ENCODE measurements around the gene PACRG.

The PACRG gene

DNA sequence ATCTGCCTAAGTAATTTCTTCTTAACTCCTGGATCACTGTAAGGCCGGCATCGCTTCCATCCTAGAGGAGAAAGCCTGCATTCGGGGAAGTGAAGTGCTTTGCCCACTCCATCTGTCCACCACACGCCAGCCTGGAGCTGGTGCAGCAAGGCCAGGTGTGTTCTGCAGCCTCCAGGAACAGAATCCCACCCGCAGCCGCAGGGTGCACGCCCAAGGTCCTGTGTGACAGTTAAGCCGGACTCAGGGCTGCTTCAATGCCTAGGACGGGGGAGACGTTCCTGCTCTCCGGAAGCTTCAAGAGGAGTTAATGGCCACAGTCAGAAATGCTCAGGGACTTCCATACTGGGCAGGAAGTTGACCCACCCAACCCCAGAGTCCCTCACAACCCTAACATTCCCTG is 600.6 kb downstream of the PACRG start:
- TF ChIP-seq, protein P1, sequence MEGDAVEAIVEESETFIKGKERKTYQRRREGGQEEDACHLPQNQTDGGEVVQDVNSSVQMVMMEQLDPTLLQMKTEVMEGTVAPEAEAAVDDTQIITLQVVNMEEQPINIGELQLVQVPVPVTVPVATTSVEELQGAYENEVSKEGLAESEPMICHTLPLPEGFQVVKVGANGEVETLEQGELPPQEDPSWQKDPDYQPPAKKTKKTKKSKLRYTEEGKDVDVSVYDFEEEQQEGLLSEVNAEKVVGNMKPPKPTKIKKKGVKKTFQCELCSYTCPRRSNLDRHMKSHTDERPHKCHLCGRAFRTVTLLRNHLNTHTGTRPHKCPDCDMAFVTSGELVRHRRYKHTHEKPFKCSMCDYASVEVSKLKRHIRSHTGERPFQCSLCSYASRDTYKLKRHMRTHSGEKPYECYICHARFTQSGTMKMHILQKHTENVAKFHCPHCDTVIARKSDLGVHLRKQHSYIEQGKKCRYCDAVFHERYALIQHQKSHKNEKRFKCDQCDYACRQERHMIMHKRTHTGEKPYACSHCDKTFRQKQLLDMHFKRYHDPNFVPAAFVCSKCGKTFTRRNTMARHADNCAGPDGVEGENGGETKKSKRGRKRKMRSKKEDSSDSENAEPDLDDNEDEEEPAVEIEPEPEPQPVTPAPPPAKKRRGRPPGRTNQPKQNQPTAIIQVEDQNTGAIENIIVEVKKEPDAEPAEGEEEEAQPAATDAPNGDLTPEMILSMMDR (IDR thresholded peaks at IDR 0.05; ENCODE audit: insufficient read depth, low read length, missing control alignments): no peak
- ChIA-PET CTCF (interaction anchor here (1.1 to 1.3 kb wide), 2 partner anchors 11 to 17 kb away, joined by 3 read pairs; no protein-coding TSS in a partner anchor), POLR2A (no interaction called here)
- no peak for DNase-seq (ENCODE audit: low read depth, low spot score)
- no peak overlapping the region for H3K4me3 ChIP-seq (ENCODE audit: low read depth, low read length)

DNA sequence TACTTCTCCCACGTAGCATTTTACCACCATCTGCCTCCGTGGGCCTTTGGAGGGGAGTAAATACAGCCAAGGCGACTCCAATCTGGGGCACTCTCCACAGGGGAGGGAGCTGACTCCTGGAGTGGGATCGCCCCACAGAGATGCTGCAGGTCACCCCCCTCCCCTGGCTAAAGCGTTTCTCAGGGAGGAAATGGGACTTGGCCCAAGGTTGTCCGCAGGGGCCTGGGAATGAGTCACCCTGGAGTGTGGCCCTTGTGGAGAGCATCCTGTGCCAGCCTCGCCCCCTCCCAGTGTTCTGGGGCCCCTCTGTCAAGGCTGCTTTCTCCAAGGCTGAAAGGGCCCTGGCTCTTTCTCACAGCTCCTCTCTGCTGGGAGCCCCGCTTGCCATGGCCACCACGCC is 602.2 kb downstream of the PACRG start:
- CTCF ChIA-PET: no interaction called here
- no peak for DNase-seq (ENCODE audit: low read depth, low spot score)
- no peak overlapping the region for H3K4me3 ChIP-seq (ENCODE audit: low read depth, low read length)
- POLR2A ChIA-PET: no interaction called here
- TF ChIP-seq, protein P1 (IDR thresholded peaks at IDR 0.05; ENCODE audit: insufficient read depth, low read length, missing control alignments): no peak

DNA sequence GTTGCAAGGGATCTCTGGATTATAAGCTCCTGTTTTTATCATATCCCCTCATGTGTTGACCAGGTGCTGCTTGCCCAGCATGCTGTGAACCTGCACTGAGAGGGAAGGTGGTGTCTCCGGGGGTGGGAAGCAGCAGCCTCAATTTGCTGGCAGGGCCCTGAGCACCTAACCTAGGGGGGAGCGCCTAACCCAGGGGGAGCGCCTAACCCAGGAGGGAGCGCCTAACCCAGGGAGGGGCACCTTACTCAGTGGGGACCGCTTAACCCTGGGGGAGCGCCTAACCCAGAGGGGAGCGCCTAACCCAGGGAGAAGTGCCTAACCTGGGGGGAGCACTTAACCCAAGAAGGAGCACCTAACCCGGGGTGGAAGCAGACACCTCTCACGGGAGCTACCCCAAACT is 603.5 kb downstream of the PACRG start:
- H3K4me3 ChIP-seq (ENCODE audit: low read depth, low read length): no peak overlapping the region
- TF ChIP-seq, protein P1 (IDR thresholded peaks at IDR 0.05; ENCODE audit: insufficient read depth, low read length, missing control alignments): no peak
- no peak for DNase-seq (ENCODE audit: low read depth, low spot score)
- CTCF ChIA-PET: no interaction called here
- POLR2A ChIA-PET: no interaction called here

DNA sequence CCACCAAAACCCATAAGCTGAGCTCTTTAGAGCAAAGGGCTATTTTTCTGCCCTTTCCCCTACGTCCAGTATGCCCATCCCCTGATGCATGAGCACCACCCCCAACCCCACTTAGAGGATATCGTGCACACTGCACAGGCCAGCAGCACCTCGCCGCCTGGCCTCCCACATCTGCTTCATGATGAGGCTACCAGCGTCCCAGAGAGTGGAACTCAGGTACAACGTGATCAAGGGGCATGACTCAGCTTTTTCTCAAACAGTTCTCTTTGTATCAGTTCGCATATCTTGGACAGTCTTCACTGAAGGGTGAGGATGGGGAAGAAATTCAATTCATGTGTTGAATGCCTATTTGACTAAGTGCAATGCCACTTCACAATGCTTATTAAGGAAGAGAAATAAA is 604.8 kb downstream of the PACRG start:
- TF ChIP-seq, protein P1 (IDR thresholded peaks at IDR 0.05; ENCODE audit: insufficient read depth, low read length, missing control alignments): no peak
- DNase-seq (ENCODE audit: low read depth, low spot score): no peak
- POLR2A ChIA-PET: no interaction called here
- no peak overlapping the region for H3K4me3 ChIP-seq (ENCODE audit: low read depth, low read length)
- CTCF ChIA-PET: no interaction called here

DNA sequence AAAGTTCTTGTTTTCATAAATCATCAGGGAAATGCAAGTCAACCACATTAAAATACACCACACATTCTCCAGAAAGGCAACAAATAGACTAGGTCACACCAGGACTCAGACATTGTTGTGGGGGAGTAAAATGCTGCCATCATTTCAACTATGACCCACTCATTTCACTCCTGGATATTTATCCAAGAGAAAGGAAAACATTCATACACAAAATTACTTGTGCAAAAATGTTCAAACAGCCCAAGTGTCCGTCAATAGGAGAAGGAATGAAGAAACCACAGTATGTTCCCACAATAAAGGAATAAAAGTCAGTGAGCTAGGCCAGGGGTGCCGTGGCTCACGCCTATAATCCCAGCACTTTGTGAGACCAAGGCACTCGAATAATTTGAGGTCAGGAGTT is 605.3 kb downstream of the PACRG start:
- no peak for DNase-seq (ENCODE audit: low read depth, low spot score)

DNA sequence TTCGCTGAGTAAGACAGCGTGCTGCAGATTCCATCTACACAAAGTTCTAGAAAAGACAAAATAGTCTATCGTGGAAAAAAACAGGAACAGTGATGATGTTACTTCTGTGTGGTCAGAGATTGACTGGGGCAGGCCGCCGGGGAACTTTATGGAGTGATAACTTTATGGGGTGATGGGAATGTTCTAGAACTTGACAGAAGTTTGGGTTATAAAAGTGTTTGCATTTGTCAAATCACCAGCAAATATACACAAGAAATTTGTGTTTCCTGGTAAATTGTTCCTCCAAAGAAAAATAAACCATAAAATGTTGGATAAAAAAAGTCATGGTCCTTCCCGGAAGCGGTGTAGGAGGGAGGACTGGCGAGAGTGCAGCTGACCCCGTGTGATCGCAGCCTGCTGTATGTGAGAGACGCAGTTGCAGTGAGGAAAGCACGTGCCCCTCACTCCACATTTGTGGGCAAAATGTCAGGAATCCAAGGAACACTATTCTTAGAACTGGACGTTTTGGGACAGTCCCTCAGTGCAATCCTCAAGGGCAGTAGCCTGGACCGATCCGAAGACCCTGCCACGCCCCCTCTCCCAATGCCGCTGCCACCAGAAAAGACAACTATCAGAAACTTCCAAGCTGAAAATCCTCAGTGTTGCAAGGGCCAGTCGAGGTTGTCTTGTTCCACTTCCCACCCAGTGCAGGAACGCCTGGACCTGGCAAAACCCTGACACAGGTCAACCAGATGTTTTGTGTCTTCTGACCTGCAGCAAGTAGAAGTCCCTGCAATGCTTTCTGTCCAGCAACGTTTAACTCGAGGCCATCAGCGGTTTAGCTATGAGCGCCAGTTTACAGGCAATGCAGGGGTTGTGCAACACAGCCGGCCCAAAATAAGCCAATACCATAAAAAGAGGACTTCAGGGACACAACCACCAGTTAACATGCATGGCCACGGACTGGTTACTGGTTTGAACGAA is 606.2 kb downstream of the PACRG start:
- POLR2A ChIA-PET: no interaction called here
- TF ChIP-seq, protein P1 (IDR thresholded peaks at IDR 0.05; ENCODE audit: insufficient read depth, low read length, missing control alignments): no peak
- DNase-seq (ENCODE audit: low read depth, low spot score): no peak
- CTCF ChIA-PET: no interaction called here
- no peak overlapping the region for H3K4me3 ChIP-seq (ENCODE audit: low read depth, low read length)

More for the DNA sequence above, 605.3 kb downstream of the PACRG start:
- ChIA-PET CTCF (no interaction called here), POLR2A (no interaction called here)
- TF ChIP-seq, protein P1 (IDR thresholded peaks at IDR 0.05; ENCODE audit: insufficient read depth, low read length, missing control alignments): no peak
- H3K4me3 ChIP-seq (ENCODE audit: low read depth, low read length): no peak overlapping the region

Measured in AG04449 (cell line).